PC-9 (cell line): ENCODE data around the gene CASR.

ENCODE experiments used
- EZH2 ChIP-seq: fragments of 200-600 bp; sonication (generic); IDR thresholded peaks from 2 replicates; pipeline ENCODE4 v1.8.0; 2017; ENCODE audit warnings: antibody characterized with exemption, low read depth
- TF ChIP-seq, protein P1 (sequence below): fragments of 200-600 bp; sonication (generic); conservative IDR thresholded peaks from 2 replicates; pipeline ENCODE4 v1.6.1; 2017; ENCODE audit warnings: mixed run types, antibody characterized with exemption, mild to moderate bottlenecking, moderate library complexity

DNA sequence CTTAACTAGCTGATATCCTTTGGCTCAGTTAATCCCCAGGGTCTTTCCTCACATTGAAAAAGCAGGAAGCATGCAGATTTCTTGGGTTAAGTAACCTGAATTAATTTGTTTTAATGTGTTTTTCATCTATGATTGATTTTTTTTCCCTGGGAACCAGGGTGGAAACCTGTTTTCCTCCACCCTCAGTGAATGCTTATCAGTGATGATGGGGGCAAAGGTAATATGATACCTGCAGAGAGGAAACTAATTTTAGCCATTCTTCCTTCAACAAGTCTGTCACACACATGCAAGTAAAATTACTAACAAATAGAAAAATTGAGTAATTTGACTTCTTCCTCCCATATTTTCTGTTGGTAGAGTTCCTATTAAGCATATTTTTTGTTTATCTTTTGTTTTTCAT, 5.9 kb downstream of the CASR start:
- TF ChIP-seq, protein P1, sequence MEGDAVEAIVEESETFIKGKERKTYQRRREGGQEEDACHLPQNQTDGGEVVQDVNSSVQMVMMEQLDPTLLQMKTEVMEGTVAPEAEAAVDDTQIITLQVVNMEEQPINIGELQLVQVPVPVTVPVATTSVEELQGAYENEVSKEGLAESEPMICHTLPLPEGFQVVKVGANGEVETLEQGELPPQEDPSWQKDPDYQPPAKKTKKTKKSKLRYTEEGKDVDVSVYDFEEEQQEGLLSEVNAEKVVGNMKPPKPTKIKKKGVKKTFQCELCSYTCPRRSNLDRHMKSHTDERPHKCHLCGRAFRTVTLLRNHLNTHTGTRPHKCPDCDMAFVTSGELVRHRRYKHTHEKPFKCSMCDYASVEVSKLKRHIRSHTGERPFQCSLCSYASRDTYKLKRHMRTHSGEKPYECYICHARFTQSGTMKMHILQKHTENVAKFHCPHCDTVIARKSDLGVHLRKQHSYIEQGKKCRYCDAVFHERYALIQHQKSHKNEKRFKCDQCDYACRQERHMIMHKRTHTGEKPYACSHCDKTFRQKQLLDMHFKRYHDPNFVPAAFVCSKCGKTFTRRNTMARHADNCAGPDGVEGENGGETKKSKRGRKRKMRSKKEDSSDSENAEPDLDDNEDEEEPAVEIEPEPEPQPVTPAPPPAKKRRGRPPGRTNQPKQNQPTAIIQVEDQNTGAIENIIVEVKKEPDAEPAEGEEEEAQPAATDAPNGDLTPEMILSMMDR, result no peak
- no peak for TF ChIP-seq EZH2
